Stomach (tissue), 4 donors: ENCODE data around the gene PDCD1.

Experiments used
- POLR2A ChIP-seq, 4 donors: fragments of 450-650 bp; IDR thresholded peaks; one replicate each; pipeline ENCODE4 v1.6.1; 2016; ENCODE audit warnings: antibody characterized with exemption in 4 of 4, control low read depth in 2 of 4, mild to moderate bottlenecking in 1 of 4, moderate library complexity in 1 of 4
- POLR2AphosphoS5 ChIP-seq, 3 donors: sonication (generic); formaldehyde crosslinking; IDR thresholded peaks; one replicate each; pipeline ENCODE4 v1.6.1; 2016; ENCODE audit warnings: antibody characterized with exemption in 3 of 3
- TF ChIP-seq, protein P1 (sequence below), 7 experiments: fragments of 450-650 bp in 4 of 7; fragments of 200-600 bp in 3 of 7; sonication (generic) in 3 of 7; IDR thresholded peaks; one replicate each; pipeline ENCODE4 v1.5.1; 2016 to 2019; ENCODE audit warnings: antibody characterized with exemption in 7 of 7, control low read depth in 2 of 7, mild to moderate bottlenecking in 1 of 7

DNA sequence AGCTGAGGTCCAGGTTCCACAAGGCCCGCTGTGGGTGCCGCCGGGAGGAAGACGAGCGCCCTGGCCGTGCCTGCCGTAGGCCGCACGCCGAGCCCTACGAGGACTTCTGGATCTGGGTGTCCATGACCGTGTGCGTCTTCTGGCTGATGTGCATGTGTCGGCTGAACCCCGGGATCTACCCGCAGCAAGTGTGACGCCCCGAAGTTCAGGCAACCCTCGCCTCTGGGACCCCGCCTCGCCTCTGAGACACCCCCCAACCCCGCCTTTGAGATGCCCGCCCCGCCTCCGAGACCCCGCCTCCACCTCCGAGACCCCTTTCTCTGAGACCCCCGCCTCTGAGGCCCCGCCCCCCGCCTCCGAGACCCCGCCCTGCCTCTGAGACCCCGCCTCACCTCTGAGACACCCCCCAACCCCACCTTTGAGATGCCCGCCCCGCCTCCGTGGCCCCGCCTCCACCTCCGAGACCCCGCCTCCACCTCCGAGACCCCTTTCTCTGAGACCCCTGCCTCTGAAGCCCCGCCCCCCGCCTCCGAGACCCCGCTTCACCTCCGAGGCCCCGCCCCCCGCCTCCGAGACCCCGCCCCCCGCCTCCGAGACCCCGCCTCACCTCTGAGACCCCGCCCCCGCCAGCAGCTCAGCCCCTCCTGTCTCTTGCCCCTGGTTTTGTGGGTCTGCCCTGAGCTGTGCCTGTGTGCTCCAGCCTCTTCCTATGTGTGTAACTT is 14.5 kb upstream of the PDCD1 start:
- no peak for TF ChIP-seq POLR2AphosphoS5 (IDR thresholded peaks at IDR 0.05)
- no peak for TF ChIP-seq POLR2A (IDR thresholded peaks at IDR 0.05)
- TF ChIP-seq, protein P1, sequence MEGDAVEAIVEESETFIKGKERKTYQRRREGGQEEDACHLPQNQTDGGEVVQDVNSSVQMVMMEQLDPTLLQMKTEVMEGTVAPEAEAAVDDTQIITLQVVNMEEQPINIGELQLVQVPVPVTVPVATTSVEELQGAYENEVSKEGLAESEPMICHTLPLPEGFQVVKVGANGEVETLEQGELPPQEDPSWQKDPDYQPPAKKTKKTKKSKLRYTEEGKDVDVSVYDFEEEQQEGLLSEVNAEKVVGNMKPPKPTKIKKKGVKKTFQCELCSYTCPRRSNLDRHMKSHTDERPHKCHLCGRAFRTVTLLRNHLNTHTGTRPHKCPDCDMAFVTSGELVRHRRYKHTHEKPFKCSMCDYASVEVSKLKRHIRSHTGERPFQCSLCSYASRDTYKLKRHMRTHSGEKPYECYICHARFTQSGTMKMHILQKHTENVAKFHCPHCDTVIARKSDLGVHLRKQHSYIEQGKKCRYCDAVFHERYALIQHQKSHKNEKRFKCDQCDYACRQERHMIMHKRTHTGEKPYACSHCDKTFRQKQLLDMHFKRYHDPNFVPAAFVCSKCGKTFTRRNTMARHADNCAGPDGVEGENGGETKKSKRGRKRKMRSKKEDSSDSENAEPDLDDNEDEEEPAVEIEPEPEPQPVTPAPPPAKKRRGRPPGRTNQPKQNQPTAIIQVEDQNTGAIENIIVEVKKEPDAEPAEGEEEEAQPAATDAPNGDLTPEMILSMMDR (IDR thresholded peaks at IDR 0.05): no peak
